ENCODE results near the gene HDAC4. TPM values are rescaled to one million over a fixed set of nuclear protein-coding genes. Genes with fewer than 3 reads are reported as not detected.

Gene HDAC4
- total and polyA plus RNA-seq, 4 donors, result 2.9 to 37.2 (median 4.4) TPM

- no peak for TF ChIP-seq CTCF (IDR thresholded peaks at IDR 0.05; ENCODE audit: low read depth, low read length, missing input control)
- no peak for TF ChIP-seq NR2F2 (IDR thresholded peaks at IDR 0.05)
Observed at GRCh38 chr2:239268549-239268948, 132.3 kb downstream of the HDAC4 start (continued).

GRCh38 chr2:239268082-239268481 is 132.7 kb downstream of the HDAC4 start:
- 19% methylated on average over 6 of the region's 6 CpGs for WGBS
- Histone ChIP-seq H3K4me1 (ENCODE audit: control insufficient read depth in 4 of 4, insufficient read depth in 4 of 4, low read length in 3 of 4) (peaks cover 16 to 32% (median 26%) of the 10 kb centered on the region in 4 donors), H3K4me3 (ENCODE audit: low read depth in 1 of 3, low read length in 3 of 3) (no peak overlapping the region), H3K27ac (ENCODE audit: low read depth in 1 of 2, low read length in 2 of 2) (peak overlapping the region in 1 of 2 donors; percentile 22), H3K36me3 (ENCODE audit: control insufficient read depth in 4 of 4, insufficient read depth in 3 of 4, low read depth in 1 of 4, low read length in 3 of 4) (no peaks in the 10 kb centered on the region), H3K27me3 (ENCODE audit: control insufficient read depth in 4 of 4, insufficient read depth in 4 of 4, low read length in 3 of 4) (no peaks in the 10 kb centered on the region), H3K9me3 (ENCODE audit: control insufficient read depth in 4 of 4, low read length in 3 of 4) (no peaks in the 10 kb centered on the region), H3K9ac (ENCODE audit: low read depth in 1 of 2, low read length in 2 of 2) (no peak overlapping the region)
- no peak for TF ChIP-seq YY1 (IDR thresholded peaks at IDR 0.05)
- TF ChIP-seq ATF3 (IDR thresholded peaks at IDR 0.05), result no peak
- TF ChIP-seq SP1 (IDR thresholded peaks at IDR 0.05), result peak; percentile 5
- TF ChIP-seq EGR1 (IDR thresholded peaks at IDR 0.05; ENCODE audit: low read depth in 2 of 2), result peak in 1 of 2 donors; percentile 16
- peak; percentile 61 to 69 for TF ChIP-seq HNF4A (conservative IDR thresholded peaks at IDR 0.05)
- no peak for TF ChIP-seq JUND (IDR thresholded peaks at IDR 0.05)
- TF ChIP-seq NR2F2 (IDR thresholded peaks at IDR 0.05), result no peak
- no peak for TF ChIP-seq FOXA1 (IDR thresholded peaks at IDR 0.05)
- TF ChIP-seq ZBTB33 (IDR thresholded peaks at IDR 0.05), result no peak
- TF ChIP-seq FOXA2 (IDR thresholded peaks at IDR 0.05), result no peak
- TF ChIP-seq REST (IDR thresholded peaks at IDR 0.05), result no peak
- TF ChIP-seq MAX (IDR thresholded peaks at IDR 0.05), result no peak
- TF ChIP-seq RAD21 (IDR thresholded peaks at IDR 0.05), result peak; percentile 25 to 46
- TF ChIP-seq TAF1 (conservative IDR thresholded peaks at IDR 0.05), result no peak
- TF ChIP-seq HNF4G (IDR thresholded peaks at IDR 0.05), result no peak
- no peak for TF ChIP-seq CTCF (IDR thresholded peaks at IDR 0.05; ENCODE audit: low read depth, low read length, missing input control)
- TF ChIP-seq RXRA (IDR thresholded peaks at IDR 0.05), result no peak
- TF ChIP-seq GABPA (IDR thresholded peaks at IDR 0.05 in 1 of 2, conservative IDR thresholded peaks at IDR 0.05 in 1 of 2), result peak in 1 of 2 donors; percentile 32
- DNase-seq (ENCODE audit: low spot score), result no peak
